ENCODE measurements around the gene HFE.

HFE gene

GRCh38 chr6:26131618-26132017 is 44.4 kb downstream of the HFE start:
- no peak for DNase-seq

- DNase-seq, result no peak
These were observed 46.5 kb downstream of the HFE start for GRCh38 chr6:26133730-26134129.

- no peak for DNase-seq
These were observed 49.1 kb downstream of the HFE start for GRCh38 chr6:26136321-26136720.

- DNase-seq, result no peak
These were observed 53.2 kb downstream of the HFE start for GRCh38 chr6:26140254-26140966.

- DNase-seq, result no peak
These were observed 53.7 kb downstream of the HFE start for GRCh38 chr6:26140967-26141294.

- DNase-seq, result peak in 54 of 56 donors; percentile 13 to 91 (median 74)
These were observed 54.2 kb downstream of the HFE start for GRCh38 chr6:26141378-26141904.

GRCh38 chr6:26142026-26142425 is 54.8 kb downstream of the HFE start:
- DNase-seq, result no peak
